Neural progenitor cell (in vitro differentiated cells): ENCODE data around the gene DOK5. TPM values are rescaled to one million over a fixed set of nuclear protein-coding genes. Genes with fewer than 3 reads are reported as not detected.

ENCODE experiments used
- DNase-seq: peaks from one replicate; pipeline ENCODE4 v3.0.0-alpha.2; 2016; ENCODE audit warnings: low spot score
- H2AFZ ChIP-seq: fragments of 200-600 bp; sonication (generic); replicated peaks from 2 replicates; pipeline ENCODE4 v1.6.1; 2016; ENCODE audit warnings: antibody characterized with exemption
- H3F3A ChIP-seq: fragments of 200-600 bp; sonication (generic); 2 replicates; pipeline ENCODE4 v1.6.1; 2016; ENCODE audit warnings: antibody characterized with exemption, low read depth
- H3K27ac ChIP-seq: fragments of 200-600 bp; sonication (generic); 2 replicates; pipeline ENCODE4 v1.5.1; 2016; ENCODE audit warnings: mild to moderate bottlenecking
- H3K27me3 ChIP-seq: fragments of 200-600 bp; sonication (generic); 2 replicates; pipeline ENCODE4 v1.6.1; 2016; ENCODE audit warnings: mild to moderate bottlenecking, moderate library complexity
- H3K36me3 ChIP-seq: fragments of 200-600 bp; sonication (generic); 2 replicates; pipeline ENCODE4 v1.5.1; 2016
- H3K4me1 ChIP-seq: fragments of 200-600 bp; sonication (generic); 2 replicates; pipeline ENCODE4 v1.6.1; 2016; ENCODE audit warnings: mixed run types
- H3K4me2 ChIP-seq: fragments of 200-600 bp; sonication (generic); 2 replicates; pipeline ENCODE4 v1.6.1; 2016
- H3K4me3 ChIP-seq: fragments of 200-600 bp; sonication (generic); 2 replicates; pipeline ENCODE4 v1.5.1; 2016
- H3K79me2 ChIP-seq: fragments of 200-600 bp; sonication (generic); 2 replicates; pipeline ENCODE4 v1.6.1; 2016; ENCODE audit warnings: low read depth
- H3K9ac ChIP-seq: fragments of 200-600 bp; sonication (generic); 2 replicates; pipeline ENCODE4 v1.6.1; 2016
- H3K9me3 ChIP-seq: fragments of 200-600 bp; sonication (generic); 2 replicates; pipeline ENCODE4 v1.5.1; 2016; ENCODE audit warnings: low read depth
- H4K20me1 ChIP-seq: fragments of 200-600 bp; sonication (generic); 2 replicates; pipeline ENCODE4 v1.6.1; 2016; ENCODE audit warnings: low read depth
- H3K27ac Mint-ChIP-seq: 3 replicates; pipeline ENCODE4 v1.8.0; 2021; ENCODE audit warnings: mixed read lengths
- H3K27me3 Mint-ChIP-seq: 2 replicates; pipeline ENCODE4 v1.8.0; 2022; ENCODE audit warnings: low read depth, mild to moderate bottlenecking, inconsistent platforms, moderate library complexity, mixed read lengths; ENCODE audit not compliant: insufficient read depth
- H3K36me3 Mint-ChIP-seq: 3 replicates; pipeline ENCODE4 v1.8.0; 2021; ENCODE audit warnings: mixed read lengths
- H3K4me1 Mint-ChIP-seq: 3 replicates; pipeline ENCODE4 v1.8.0; 2021; ENCODE audit warnings: mixed read lengths
- H3K4me3 Mint-ChIP-seq: 3 replicates; pipeline ENCODE4 v1.8.0; 2021; ENCODE audit warnings: mild to moderate bottlenecking, moderate library complexity, mixed read lengths
- H3K9me3 Mint-ChIP-seq: 3 replicates; pipeline ENCODE4 v1.8.0; 2020; ENCODE audit warnings: mixed read lengths
- CTCF ChIP-seq: fragments of 200-600 bp; sonication (generic); IDR thresholded peaks from 2 replicates; pipeline ENCODE4 v1.5.1; 2017; ENCODE audit warnings: antibody characterized with exemption, mild to moderate bottlenecking
- EZH2 ChIP-seq: fragments of 200-600 bp; sonication (generic); IDR thresholded peaks from 2 replicates; pipeline ENCODE4 v1.6.1; 2017; ENCODE audit warnings: antibody characterized with exemption, mild to moderate bottlenecking, moderate library complexity
- EZH2phosphoT487 ChIP-seq: fragments of 200-600 bp; sonication (generic); IDR thresholded peaks from 2 replicates; pipeline ENCODE4 v1.6.1; 2017; ENCODE audit warnings: antibody characterized with exemption
- total RNA-seq: library from RNA; depleted of rRNA; stranded (reverse); fragments of >200 nt; gene quantifications from 2 replicates; pipeline ENCODE4 v1.2.3, GENCODE V29; 2015; ENCODE audit warnings: low replicate concordance

The DOK5 gene
- total RNA-seq, 1 donor from 2014 or later = 3.1 TPM

DNA sequence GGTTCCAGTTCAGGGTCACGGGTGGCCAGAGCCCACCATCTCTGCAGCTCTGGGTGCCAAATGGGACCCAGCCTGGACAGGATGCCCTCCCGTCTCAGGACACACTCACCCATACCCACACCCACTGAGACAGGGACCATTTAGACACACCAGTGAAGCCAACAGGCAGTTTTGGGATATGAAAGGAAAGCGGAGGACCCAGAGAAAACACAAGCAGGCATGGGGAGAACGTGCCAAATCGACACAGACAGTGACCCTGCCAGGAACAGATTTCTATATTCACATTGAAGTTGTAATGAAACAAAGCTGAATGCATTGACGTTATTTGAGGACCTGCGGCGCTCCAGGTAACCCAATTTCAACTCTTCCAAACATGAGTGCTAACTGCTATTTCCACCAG lies 164.5 kb downstream of the DOK5 start:
- H3F3A ChIP-seq = no peaks in the 10 kb centered on the region
- no peak for DNase-seq
- no peak for TF ChIP-seq EZH2
- TF ChIP-seq CTCF = no peak
- no peak for TF ChIP-seq EZH2phosphoT487
- no peaks in the 10 kb centered on the region for H3K36me3 ChIP-seq
- no peak overlapping the region for H3K4me3 ChIP-seq
- Mint-ChIP-seq H3K27ac (no peak overlapping the region), H3K36me3 (peaks cover 23% of the 10 kb centered on the region), H3K4me3 (no peak overlapping the region), H3K9me3 (peaks cover 12% of the 10 kb centered on the region), H3K4me1 (no peaks in the 10 kb centered on the region), H3K27me3 (no peaks in the 10 kb centered on the region)
- no peak overlapping the region for H3K4me2 ChIP-seq
- H2AFZ ChIP-seq = no peak overlapping the region
- no peaks in the 10 kb centered on the region for H3K4me1 ChIP-seq
- no peaks in the 10 kb centered on the region for H4K20me1 ChIP-seq
- no peaks in the 10 kb centered on the region for H3K79me2 ChIP-seq
- H3K9me3 ChIP-seq = no peaks in the 10 kb centered on the region
- no peak overlapping the region for H3K27ac ChIP-seq
- no peak overlapping the region for H3K9ac ChIP-seq
- H3K27me3 ChIP-seq = no peaks in the 10 kb centered on the region

- Mint-ChIP-seq H3K27ac (no peak overlapping the region), H3K4me3 (no peak overlapping the region), H3K36me3 (peaks cover 19% of the 10 kb centered on the region), H3K27me3 (no peaks in the 10 kb centered on the region), H3K4me1 (no peaks in the 10 kb centered on the region), H3K9me3 (peaks cover 8% of the 10 kb centered on the region)
- Histone ChIP-seq H3K9me3 (no peaks in the 10 kb centered on the region), H3K27ac (no peak overlapping the region), H3K79me2 (no peaks in the 10 kb centered on the region), H3K36me3 (no peaks in the 10 kb centered on the region), H2AFZ (no peak overlapping the region), H3K4me1 (no peaks in the 10 kb centered on the region), H4K20me1 (no peaks in the 10 kb centered on the region), H3K27me3 (no peaks in the 10 kb centered on the region), H3K9ac (no peak overlapping the region), H3F3A (no peaks in the 10 kb centered on the region), H3K4me2 (no peak overlapping the region), H3K4me3 (no peak overlapping the region)
- no peak for TF ChIP-seq EZH2
- no peak for TF ChIP-seq CTCF
- no peak for TF ChIP-seq EZH2phosphoT487
- DNase-seq = no peak
Observed at GRCh38 chr20:54640800-54641199, 165.4 kb downstream of the DOK5 start.

DNA sequence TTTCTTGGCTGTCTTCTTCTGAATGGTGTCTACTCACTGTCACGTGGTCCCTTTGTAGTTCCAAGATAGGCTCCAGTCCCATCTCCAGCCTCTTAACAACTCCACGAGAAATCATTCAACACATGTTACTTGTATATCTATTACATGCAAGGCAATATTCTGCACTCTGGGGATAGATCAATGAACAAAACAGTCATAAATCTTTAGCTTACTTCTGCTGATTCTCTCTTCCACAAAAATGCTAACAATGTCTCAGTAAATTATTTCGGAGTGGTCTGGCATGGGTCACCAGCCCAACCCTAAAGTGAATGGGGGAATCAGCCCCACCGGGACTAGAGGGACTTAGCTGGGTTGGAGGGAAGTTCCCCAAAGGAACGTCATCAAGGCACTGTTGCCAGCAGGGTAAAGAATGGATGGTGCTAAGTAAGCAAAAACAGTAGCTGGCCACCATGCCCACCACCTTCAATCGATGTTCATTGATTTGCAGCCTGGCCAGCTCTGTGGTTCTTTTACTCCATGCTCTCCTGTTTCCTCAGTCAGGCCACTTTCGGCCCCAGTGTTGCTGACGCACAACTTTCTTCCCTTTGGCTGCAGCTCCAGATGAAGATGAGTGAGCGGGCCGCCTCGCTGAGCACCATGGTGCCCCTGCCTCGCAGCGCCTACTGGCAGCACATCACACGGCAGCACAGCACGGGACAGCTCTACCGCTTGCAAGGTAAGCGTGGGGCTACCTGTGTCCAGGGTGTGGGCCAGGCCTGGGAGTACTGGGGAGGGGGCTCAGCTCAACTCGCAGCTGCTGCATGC lies 167.7 kb downstream of the DOK5 start:
- no peaks in the 10 kb centered on the region for H3K27me3 ChIP-seq
- Mint-ChIP-seq H3K36me3 (peaks cover 8% of the 10 kb centered on the region), H3K27me3 (peaks cover 2% of the 10 kb centered on the region), H3K4me1 (peaks cover 4% of the 10 kb centered on the region), H3K9me3 (no peaks in the 10 kb centered on the region), H3K4me3 (no peak overlapping the region), H3K27ac (no peak overlapping the region)
- no peaks in the 10 kb centered on the region for H3K36me3 ChIP-seq
- H3K9ac ChIP-seq = no peak overlapping the region
- no peak overlapping the region for H3K27ac ChIP-seq
- H2AFZ ChIP-seq = no peak overlapping the region
- no peak overlapping the region for H3K4me3 ChIP-seq
- no peaks in the 10 kb centered on the region for H3F3A ChIP-seq
- no peaks in the 10 kb centered on the region for H4K20me1 ChIP-seq
- no peaks in the 10 kb centered on the region for H3K9me3 ChIP-seq
- H3K4me1 ChIP-seq = no peaks in the 10 kb centered on the region
- H3K79me2 ChIP-seq = no peaks in the 10 kb centered on the region
- no peak for DNase-seq
- no peak for TF ChIP-seq CTCF
- TF ChIP-seq EZH2phosphoT487 = no peak
- no peak for TF ChIP-seq EZH2
- no peak overlapping the region for H3K4me2 ChIP-seq
